Endothelial cell of umbilical vein (primary cell): ENCODE data around the gene COBLL1.

Experiments used
- EZH2 ChIP-seq: IDR thresholded peaks from 2 replicates; pipeline ENCODE4 v1.6.1; 2012; ENCODE audit warnings: borderline replicate concordance, low read depth, mild to moderate bottlenecking, moderate library complexity, low read length, inconsistent platforms; ENCODE audit not compliant: severe bottlenecking
- POLR2A ChIP-seq: IDR thresholded peaks from 2 replicates; pipeline ENCODE4 v1.6.1; 2012; ENCODE audit warnings: low read depth, mild to moderate bottlenecking, control low read depth, low read length

DNA sequence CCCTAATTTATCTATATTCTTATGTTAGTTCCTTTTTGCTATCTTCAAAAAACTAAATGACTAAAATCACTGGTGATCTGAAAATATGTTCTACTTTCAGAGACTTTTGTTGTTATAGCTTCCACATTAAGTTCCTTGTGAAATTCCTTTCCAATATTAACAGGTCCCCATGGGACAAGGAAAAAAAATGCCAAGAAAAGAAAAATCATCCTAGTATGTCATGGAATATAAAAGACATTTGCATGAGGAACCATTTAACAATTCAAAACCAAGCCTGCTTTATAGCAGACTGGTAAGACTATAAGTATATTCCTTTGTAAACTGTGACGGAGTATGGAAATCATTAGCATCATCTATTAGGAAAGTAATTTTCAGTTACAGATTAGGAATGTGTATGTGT lies 48.1 kb downstream of the COBLL1 start:
- TF ChIP-seq EZH2: no peak
- TF ChIP-seq POLR2A: no peak
